ENCODE measurements around the gene XPNPEP2.

XPNPEP2 gene

DNA sequence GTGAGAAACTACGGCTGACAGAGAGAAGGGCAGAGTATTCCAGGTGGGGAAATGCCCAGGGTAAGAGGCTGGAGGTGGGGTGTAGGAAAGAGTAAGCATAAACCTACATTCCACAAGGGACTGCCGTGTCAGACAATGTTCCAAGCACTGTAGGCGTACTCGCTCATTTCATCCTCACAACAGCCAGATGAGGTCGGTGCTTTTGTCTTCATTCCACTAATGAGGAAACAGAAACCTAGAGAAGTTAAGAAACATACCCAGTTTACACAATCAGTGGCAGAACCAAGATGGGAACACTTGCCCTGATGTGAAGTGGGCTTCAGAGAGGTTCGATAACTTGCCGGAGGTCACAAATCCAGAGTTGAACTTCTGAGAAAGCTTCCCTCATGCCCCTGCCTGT is 45.6 kb downstream of the XPNPEP2 start:
- DNase-seq (ENCODE audit: insufficient read length, low spot score) (no peak), FAIRE-seq (no peak)
- TF ChIP-seq, protein P1, sequence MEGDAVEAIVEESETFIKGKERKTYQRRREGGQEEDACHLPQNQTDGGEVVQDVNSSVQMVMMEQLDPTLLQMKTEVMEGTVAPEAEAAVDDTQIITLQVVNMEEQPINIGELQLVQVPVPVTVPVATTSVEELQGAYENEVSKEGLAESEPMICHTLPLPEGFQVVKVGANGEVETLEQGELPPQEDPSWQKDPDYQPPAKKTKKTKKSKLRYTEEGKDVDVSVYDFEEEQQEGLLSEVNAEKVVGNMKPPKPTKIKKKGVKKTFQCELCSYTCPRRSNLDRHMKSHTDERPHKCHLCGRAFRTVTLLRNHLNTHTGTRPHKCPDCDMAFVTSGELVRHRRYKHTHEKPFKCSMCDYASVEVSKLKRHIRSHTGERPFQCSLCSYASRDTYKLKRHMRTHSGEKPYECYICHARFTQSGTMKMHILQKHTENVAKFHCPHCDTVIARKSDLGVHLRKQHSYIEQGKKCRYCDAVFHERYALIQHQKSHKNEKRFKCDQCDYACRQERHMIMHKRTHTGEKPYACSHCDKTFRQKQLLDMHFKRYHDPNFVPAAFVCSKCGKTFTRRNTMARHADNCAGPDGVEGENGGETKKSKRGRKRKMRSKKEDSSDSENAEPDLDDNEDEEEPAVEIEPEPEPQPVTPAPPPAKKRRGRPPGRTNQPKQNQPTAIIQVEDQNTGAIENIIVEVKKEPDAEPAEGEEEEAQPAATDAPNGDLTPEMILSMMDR (IDR thresholded peaks at IDR 0.05; ENCODE audit: insufficient read depth, missing control alignments) = no peak

DNA sequence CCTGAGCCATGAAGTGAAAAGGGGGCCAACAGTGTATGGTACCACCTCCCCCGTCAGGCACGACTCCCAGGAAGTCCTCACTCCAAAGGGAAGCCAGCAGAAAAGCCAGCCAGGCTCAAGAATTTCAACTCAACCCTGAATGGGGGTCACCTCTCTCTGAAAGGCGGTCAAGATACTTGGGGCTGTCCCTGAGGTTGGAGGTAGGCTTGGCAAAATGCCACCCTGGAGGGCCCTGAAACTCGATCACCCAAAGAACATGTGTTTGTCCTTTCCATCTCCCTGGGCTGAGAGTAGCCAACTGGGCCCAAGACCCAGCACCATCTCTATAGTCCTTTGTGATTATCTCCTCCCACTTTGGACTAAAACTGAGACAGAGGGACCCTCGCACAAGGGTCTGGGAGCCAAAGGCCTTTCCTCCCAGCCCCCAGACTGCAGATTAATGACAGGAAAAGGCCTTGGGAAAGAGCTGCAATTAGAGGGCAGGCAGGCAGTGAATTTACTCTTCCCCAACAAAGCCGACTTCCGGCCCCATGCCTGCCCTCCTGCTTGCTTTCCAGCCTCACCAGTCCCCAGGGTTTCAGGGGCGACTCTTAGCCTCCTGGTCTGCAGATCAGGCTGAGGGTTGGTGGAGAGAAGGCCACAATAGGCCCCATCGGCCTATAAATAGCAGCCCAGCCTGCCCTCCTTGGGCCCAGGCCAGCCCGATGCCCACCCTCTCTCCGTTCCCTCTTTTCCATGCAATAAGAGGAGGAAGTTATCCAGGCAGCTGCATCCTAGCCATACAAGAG is 46.6 kb downstream of the XPNPEP2 start:
- TF ChIP-seq, protein P1 (IDR thresholded peaks at IDR 0.05; ENCODE audit: insufficient read depth, missing control alignments) = no peak
- DNase-seq (ENCODE audit: insufficient read length, low spot score) (no peak), FAIRE-seq (no peak)

DNA sequence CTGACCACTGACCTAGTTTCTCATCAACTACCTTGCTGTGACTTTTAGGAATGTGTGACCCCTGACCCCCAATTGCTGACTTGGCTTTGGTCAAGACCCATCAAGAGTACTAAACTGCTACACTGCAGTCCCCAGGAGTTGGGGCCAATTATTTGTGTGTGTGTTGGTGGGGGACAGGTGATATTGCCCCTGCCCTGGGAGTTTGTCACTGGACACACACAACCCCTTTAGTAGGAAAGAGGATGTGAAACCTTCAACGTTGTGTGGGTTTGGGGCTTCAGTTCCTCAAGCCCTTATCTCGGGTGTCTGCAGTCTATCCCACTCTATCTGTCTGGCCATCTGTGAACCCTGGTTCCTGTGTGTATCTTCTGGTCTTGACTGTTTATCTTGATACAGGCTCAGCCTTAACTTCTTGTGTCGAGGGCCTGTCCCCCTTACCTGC is 47.5 kb downstream of the XPNPEP2 start:
- DNase-seq (ENCODE audit: insufficient read length, low spot score) (no peak), FAIRE-seq (no peak)
- TF ChIP-seq, protein P1 (IDR thresholded peaks at IDR 0.05; ENCODE audit: insufficient read depth, missing control alignments) = no peak

- DNase-seq (ENCODE audit: insufficient read length, low spot score) (no peak), FAIRE-seq (no peak)
- TF ChIP-seq, protein P1 (IDR thresholded peaks at IDR 0.05; ENCODE audit: insufficient read depth, missing control alignments) = no peak
These were observed 48.7 kb downstream of the XPNPEP2 start for GRCh38 chrX:129787336-129788055.

DNA sequence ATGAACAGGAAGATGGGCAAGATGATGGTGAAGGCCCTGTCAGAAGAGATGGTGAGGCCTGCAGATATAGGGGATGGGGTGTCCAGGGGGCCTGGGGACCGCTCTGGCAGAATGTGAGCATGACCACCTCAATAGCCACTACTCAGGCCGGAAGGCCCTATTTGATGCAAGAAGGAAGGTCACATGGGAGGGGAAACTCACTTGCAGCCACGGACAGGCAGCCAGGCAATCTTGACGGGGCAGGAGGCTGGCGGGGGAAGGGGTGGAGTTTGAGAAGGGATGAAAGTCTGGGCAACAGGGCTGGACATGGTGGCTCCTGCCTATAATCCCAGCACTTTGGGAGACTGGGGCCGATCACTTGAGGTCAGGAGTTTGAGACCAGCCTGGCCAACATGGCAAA is 49.7 kb downstream of the XPNPEP2 start:
- FAIRE-seq (no peak), DNase-seq (ENCODE audit: insufficient read length, low spot score) (no peak)
- TF ChIP-seq, protein P1 (IDR thresholded peaks at IDR 0.05; ENCODE audit: insufficient read depth, missing control alignments) = no peak

DNA sequence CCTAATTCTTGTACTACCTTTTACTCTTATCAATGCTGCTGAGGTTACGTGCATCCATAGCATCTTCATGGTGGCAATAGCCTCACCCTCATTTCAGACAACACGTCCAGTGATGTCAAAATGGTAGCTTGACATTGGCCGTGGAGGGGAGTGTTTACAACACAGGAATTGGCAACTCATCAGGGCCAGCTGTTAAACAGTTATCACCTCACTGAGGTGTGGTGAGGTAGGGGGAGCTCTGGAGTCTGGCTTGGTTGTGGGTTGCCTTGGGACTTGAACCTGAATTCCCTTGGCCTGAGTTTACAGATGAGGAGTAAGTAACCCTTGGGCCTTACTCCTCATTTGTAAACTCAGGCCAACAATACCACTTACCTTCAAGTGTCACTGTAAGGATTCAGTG is 51.4 kb downstream of the XPNPEP2 start:
- FAIRE-seq = no peak
- TF ChIP-seq, protein P1 (IDR thresholded peaks at IDR 0.05; ENCODE audit: insufficient read depth, missing control alignments) = no peak

DNA sequence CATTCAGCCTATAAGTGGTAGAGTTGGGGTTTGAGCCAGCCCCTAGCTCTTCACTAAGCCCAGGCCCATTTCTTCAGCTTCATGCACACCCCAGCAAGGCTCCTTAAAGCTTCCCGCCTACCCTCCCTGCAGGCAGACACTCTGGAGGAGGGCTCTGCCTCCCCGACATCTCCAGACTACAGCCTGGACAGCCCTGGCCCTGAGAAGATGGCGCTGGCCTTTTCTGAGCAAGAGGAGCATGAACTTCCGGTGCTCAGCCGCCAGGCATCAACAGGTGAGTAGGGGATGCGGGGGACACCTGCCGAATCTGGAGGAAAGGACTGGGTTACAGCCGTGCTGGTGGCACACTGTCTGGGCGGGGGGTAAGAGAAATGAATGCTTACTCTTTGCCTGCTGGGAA is 52.0 kb downstream of the XPNPEP2 start:
- TF ChIP-seq, protein P1 (IDR thresholded peaks at IDR 0.05; ENCODE audit: insufficient read depth, missing control alignments) = no peak
- FAIRE-seq = no peak
- DNase-seq (ENCODE audit: insufficient read length, low spot score) = no peak

More for the DNA sequence above, 51.4 kb downstream of the XPNPEP2 start:
- DNase-seq (ENCODE audit: insufficient read length, low spot score) = no peak
